ENCODE data around the gene ZNF512B. TPM values are rescaled to one million over a fixed set of nuclear protein-coding genes. Genes with fewer than 3 reads are reported as not detected.

Gene ZNF512B
- total RNA-seq, 2 donors from 2014 or later = 10.2 to 13.8 TPM

DNA sequence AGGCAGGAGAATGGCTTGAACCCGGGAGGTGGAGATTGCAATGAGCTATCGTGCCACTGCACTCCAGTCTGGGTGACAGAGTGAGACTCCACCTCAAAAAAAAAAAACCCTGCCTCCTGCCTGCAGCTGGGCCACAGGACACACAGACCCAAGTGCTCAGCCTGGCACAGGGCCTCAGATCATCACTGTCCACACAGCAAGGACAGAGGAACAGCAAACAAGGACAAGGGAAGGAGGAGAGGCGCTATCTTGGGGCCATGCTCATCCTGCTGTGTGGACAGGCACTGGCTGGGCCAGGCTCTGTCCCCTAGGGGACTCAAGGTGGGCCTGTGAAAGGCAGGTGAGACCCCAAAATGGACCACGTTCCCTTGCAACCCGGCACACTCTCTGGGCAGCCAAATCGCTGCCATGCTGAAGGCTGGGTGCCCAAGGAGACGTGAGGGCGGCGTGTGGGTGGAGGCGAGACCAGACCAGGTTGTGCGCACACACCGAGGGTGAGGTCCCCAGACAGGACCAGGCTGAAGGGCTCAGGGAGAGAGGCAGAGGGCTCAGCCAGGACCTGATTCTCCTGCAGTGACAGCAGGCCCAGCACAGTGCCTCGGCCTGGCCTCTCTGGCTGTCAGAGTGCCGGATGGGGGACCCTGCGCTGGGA lies 22.6 kb downstream of the ZNF512B start:
- Histone ChIP-seq H3K27me3 (replicated peaks; ENCODE audit: insufficient read depth) (no peaks in the 10 kb centered on the region), H3K36me3 (peaks cover 32% of the 10 kb centered on the region), H3K9me3 (no peaks in the 10 kb centered on the region), H3K27ac (no peak overlapping the region), H3K4me3 (no peak overlapping the region), H3K4me1 (ENCODE audit: control insufficient read depth in 1 of 2, low read depth in 2 of 2) (peaks cover 33 to 49% of the 10 kb centered on the region in 2 donors)
- ATAC-seq (ENCODE audit: insufficient number of reproducible peaks, low FRiP score, low read depth) (no peak), DNase-seq (ENCODE audit: low spot score) (no peak)
- TF ChIP-seq, protein P1, sequence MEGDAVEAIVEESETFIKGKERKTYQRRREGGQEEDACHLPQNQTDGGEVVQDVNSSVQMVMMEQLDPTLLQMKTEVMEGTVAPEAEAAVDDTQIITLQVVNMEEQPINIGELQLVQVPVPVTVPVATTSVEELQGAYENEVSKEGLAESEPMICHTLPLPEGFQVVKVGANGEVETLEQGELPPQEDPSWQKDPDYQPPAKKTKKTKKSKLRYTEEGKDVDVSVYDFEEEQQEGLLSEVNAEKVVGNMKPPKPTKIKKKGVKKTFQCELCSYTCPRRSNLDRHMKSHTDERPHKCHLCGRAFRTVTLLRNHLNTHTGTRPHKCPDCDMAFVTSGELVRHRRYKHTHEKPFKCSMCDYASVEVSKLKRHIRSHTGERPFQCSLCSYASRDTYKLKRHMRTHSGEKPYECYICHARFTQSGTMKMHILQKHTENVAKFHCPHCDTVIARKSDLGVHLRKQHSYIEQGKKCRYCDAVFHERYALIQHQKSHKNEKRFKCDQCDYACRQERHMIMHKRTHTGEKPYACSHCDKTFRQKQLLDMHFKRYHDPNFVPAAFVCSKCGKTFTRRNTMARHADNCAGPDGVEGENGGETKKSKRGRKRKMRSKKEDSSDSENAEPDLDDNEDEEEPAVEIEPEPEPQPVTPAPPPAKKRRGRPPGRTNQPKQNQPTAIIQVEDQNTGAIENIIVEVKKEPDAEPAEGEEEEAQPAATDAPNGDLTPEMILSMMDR (IDR thresholded peaks at IDR 0.05) = no peak

DNA sequence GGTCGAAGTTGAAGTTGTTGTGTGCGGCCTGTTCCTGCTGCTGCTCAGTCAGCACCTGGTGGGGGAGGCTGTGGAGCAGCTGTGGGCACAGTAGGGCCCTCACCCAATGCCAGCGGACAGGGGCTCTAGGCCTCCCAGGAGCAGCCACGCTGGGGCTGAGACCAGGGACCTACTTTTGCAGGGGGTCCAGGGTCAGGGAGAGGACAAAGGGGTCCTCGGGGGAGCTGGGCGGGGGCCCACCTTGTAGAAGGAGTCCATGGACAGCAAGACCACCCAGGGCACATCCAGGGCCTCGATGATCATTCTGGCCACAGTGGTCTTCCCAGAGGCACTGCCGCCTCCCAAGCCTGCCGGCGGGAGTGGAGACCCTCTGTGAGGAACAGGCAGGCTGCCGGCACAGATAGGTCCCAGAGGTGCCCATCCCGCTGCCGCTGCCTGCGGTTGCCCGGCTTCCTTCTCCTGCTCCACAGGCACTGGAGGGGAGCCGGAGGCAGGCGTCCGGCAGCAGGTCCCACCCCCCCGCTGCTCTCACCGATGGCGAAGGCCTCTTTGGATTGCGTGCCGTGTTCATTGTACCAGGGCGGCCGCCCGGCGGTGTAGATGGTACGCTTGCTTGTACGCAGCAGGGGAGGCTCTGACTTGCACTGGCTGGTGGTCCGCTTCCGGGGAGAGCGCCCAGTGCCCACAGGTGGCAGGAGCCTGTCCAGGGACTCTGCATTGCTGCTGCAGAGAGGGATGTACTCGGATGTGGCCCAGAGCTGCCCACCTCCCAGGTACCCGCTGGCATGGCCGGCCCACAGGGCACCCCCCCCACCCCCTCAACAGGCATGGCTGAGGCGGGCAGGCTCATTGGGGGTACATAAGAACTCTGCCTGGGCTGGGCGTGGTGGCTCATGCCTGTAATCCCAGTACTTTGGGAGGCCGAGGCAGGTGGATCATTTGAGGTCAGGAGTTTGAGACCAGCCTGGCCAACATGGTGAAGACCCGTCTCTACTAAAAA lies 23.5 kb downstream of the ZNF512B start:
- TF ChIP-seq, protein P1 (IDR thresholded peaks at IDR 0.05) = no peak
- Histone ChIP-seq H3K4me3 (no peak overlapping the region), H3K36me3 (peaks cover 32% of the 10 kb centered on the region), H3K27me3 (replicated peaks; ENCODE audit: insufficient read depth) (no peaks in the 10 kb centered on the region), H3K27ac (no peak overlapping the region), H3K9me3 (no peaks in the 10 kb centered on the region), H3K4me1 (ENCODE audit: control insufficient read depth in 1 of 2, low read depth in 2 of 2) (peaks cover 24 to 40% of the 10 kb centered on the region in 2 donors)
- DNase-seq (ENCODE audit: low spot score) (no peak), ATAC-seq (ENCODE audit: insufficient number of reproducible peaks, low FRiP score, low read depth) (no peak)

DNA sequence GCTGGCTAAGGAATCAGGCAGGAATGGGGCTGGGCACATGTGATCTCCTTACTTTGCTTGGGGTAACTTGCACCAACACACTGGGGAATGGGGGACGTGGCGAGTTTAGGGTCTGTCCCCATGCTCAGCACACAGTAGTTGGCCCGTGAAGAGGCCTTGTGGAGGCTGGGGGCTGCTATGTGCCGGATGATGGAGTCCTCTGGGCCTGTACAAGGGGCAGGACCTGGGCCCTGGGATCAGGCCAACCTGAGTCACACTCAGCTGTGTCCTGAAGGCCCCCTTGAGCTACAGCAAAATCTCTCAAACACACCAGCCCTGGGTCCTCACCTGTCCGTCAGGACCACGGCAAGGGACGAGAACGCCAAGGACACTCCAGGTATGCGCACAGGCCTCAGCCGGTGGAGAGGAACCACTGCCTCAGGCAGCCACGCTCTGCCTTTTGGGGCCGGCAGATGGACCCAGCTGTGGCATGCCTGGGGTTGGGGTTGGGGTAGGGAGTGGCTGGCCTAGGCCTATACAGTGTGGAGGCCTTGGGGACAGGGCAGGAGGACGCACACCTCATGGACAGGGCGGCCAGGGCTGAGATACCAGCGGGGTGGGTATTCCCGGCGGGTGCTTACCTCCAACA lies 24.6 kb downstream of the ZNF512B start:
- no peaks in the 10 kb centered on the region for H3K27me3 ChIP-seq (replicated peaks; ENCODE audit: insufficient read depth)
- H3K4me1 ChIP-seq (ENCODE audit: control insufficient read depth in 1 of 2, low read depth in 2 of 2) = peaks cover 17 to 30% of the 10 kb centered on the region in 2 donors
- peaks cover 43% of the 10 kb centered on the region for H3K36me3 ChIP-seq
- H3K27ac ChIP-seq = no peak overlapping the region
- ATAC-seq (ENCODE audit: insufficient number of reproducible peaks, low FRiP score, low read depth) (no peak), DNase-seq (ENCODE audit: low spot score) (no peak)
- no peaks in the 10 kb centered on the region for H3K9me3 ChIP-seq
- H3K4me3 ChIP-seq = no peak overlapping the region
- TF ChIP-seq, protein P1 (IDR thresholded peaks at IDR 0.05) = no peak

DNA sequence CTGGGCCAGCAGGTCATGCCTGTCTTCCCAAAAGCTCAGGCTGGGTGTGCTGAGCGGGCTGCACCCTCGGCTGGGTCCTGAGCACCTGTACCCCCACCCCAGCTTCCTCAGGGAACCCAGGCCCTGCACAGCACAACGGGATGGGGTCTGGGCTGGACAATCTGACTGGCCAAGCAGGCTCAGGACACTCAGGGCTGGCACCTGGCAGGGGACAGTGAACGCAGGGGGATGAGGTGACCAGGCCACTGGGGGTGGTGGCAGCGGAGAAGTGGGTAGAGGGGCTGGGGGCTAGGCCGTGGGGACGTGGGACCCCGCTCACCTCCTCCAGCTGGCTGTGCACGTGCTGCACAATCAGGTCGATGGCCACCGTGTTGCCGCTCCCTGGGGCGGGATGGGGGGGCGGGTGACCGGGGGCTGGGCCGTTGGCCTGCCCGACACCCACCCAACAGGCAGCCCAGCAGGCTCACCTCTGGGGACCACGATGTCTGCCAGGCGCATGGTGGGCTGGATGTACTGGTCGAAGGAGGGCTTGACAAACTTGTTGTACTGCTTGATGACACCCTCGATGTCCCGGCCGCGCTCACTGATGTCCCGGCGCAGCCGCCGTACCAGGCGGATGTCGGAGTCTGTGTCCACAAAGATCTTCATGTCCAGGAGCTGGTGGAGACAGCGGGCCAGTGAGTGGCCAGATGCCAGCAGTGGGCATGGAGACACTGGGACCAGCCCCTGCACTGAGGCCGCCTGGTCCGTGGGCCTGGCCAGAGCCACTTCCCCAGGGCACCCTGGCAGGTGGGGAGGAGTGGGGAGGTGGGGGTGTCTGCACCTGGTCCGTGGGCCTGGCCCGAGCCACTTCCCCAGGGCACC lies 25.4 kb downstream of the ZNF512B start:
- Histone ChIP-seq H3K27ac (no peak overlapping the region), H3K36me3 (peaks cover 46% of the 10 kb centered on the region)
- no peak for DNase-seq (ENCODE audit: low spot score)

More for the DNA sequence above, 25.4 kb downstream of the ZNF512B start:
- Histone ChIP-seq H3K9me3 (no peaks in the 10 kb centered on the region), H3K4me3 (no peak overlapping the region), H3K27me3 (replicated peaks; ENCODE audit: insufficient read depth) (no peaks in the 10 kb centered on the region), H3K4me1 (ENCODE audit: control insufficient read depth in 1 of 2, low read depth in 2 of 2) (peaks cover 11 to 21% of the 10 kb centered on the region in 2 donors)
- ATAC-seq (ENCODE audit: insufficient number of reproducible peaks, low FRiP score, low read depth) = no peak
- TF ChIP-seq, protein P1 (IDR thresholded peaks at IDR 0.05) = no peak
